ENCODE data around the gene UGT1A7.

The UGT1A7 gene

DNA sequence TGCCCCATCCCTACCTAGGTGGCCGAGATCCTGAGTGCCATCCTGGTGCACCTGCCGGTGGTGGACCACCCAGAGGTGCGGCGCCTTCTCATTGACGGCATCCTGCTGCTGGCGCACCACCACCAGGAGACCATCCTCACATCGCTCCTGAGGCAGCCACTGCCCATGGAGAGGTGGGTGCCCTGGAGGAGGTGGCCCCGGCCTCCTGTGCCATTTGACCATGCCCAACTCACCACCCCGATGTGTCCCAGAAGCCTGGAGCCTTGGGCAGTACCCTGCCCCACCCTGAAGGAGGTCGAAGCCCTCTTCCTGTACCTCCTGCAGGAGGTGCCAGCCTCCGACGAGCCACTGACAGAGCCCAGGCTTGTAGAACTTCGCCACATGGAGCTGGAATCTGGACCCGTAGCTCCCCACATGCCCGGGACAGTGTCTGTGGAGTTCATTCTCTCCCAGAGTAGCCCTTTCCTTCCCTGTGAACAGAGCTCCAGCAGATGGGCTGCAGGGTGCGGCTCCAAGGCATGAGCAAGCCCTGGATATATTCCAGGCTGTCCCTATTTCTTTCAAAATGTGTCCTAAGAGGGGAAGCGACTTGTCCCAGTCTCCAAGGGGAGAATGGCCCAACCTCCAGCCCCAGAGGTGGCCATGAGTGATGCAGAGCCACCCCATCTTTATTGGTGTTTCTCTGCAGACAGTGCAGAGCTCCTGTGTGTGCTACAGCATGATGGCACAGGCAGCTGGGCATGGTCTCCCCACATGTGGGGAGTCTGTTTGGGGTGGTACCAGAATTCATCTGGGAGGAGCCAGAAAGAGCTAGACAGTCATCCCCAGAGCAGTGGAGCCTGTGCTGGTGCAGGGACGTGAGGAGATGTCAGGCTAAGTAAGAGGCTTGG lies 138.4 kb downstream of the UGT1A7 start:
- no peak for DNase-seq

- DNase-seq, result no peak
These were observed 139.0 kb downstream of the UGT1A7 start for GRCh38 chr2:233820774-233821105.

- DNase-seq, result no peak
These were observed 139.5 kb downstream of the UGT1A7 start for GRCh38 chr2:233821196-233821595.

DNA sequence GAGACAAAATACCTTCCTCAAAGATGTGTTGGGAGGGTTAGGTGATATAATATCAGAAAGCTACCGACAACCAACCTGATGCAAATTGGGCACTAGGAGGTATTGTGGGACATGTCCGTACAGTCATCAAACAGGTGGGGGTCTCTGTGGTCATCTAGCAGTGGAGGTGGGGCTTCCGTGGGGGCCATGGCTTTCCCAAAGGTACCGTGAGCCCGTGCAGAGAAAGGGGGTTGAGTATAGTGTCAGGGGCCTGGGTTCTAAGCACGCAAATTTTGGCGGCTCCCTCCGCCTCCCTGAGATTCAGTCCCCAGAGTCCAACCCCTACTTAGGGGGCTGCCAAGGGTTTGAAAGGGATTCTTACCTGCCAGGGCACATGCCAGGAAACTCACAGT lies 140.0 kb downstream of the UGT1A7 start:
- no peak for DNase-seq

DNA sequence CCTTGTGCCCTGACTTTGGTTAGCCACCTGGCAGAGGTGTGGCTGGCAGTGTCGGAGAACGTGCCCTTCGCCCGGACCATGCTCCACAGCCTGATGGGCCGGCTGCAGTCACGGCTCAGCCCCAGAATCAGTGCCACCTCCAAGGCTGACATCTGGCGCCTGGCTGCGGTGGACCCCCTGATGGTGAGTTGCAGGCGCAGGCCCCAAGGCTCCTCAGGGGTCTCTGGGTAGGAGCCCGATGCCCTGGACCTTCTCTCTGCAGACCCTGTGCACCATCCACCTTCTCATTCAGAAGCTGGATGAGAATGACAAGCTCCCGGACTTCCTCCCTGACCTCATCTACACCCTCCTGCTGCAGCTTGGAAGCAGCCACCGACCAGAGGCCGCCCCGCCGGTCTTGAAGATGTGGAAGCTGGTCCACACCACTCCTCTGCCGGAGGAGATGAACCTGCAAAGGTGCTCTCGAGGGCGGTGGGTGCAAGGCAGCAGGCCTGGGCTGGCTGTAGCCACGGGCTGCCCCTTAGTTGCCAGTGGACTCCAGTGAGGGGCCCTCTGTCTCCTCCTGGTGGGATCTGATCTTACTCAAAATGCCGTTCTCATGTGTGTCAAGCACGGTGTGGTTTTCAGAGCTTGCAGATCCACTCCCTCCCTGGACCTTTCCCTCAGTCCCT lies 140.5 kb downstream of the UGT1A7 start:
- no peak for DNase-seq
